Activated T-cell treated with anti-CD3 and anti-CD28 coated beads, Interleukin-2, amount 50 U/mL, for 24 hours (primary cell): ENCODE results near the gene AKAP8.

Experiments
- DNase-seq: peaks from one replicate; pipeline ENCODE4 v3.0.0-alpha.2; 2020
- H3K27ac Mint-ChIP-seq: 2 replicates; pipeline ENCODE4 v1.8.0; 2020; ENCODE audit warnings: mild to moderate bottlenecking, mixed read lengths
- H3K27me3 Mint-ChIP-seq: 2 replicates; pipeline ENCODE4 v1.8.0; 2020; ENCODE audit warnings: mixed read lengths
- H3K36me3 Mint-ChIP-seq: 2 replicates; pipeline ENCODE4 v1.8.0; 2020; ENCODE audit warnings: low read depth, mixed read lengths
- H3K4me1 Mint-ChIP-seq: 2 replicates; pipeline ENCODE4 v1.8.0; 2020; ENCODE audit warnings: low read depth, mixed read lengths
- H3K4me3 Mint-ChIP-seq: 2 replicates; pipeline ENCODE4 v1.8.0; 2020; ENCODE audit warnings: mild to moderate bottlenecking, moderate library complexity, mixed read lengths
- H3K9me3 Mint-ChIP-seq: 2 replicates; pipeline ENCODE4 v1.8.0; 2020; ENCODE audit warnings: mixed read lengths

The AKAP8 gene

GRCh38 chr19:15321739-15322138 is 57.8 kb downstream of the AKAP8 start:
- peak overlapping the region; percentile 85 for H3K27ac Mint-ChIP-seq

GRCh38 chr19:15320116-15320515 is 59.5 kb downstream of the AKAP8 start:
- Mint-ChIP-seq H3K9me3 (peaks cover 1% of the 10 kb centered on the region), H3K27me3 (no peaks in the 10 kb centered on the region), H3K36me3 (peaks cover 26% of the 10 kb centered on the region), H3K4me3 (no peak overlapping the region), H3K27ac (peak overlapping the region; percentile 83), H3K4me1 (peaks cover 87% of the 10 kb centered on the region)
- no peak for DNase-seq

More at GRCh38 chr19:15321739-15322138, 57.8 kb downstream of the AKAP8 start:
- Mint-ChIP-seq H3K4me3 (no peak overlapping the region), H3K36me3 (peaks cover 21% of the 10 kb centered on the region), H3K4me1 (peaks cover 88% of the 10 kb centered on the region), H3K9me3 (peaks cover 1% of the 10 kb centered on the region), H3K27me3 (no peaks in the 10 kb centered on the region)
- no peak for DNase-seq

GRCh38 chr19:15318241-15318691 is 61.3 kb downstream of the AKAP8 start:
- peak overlapping the region; percentile 83 for H3K27ac Mint-ChIP-seq
- H3K9me3 Mint-ChIP-seq, result peaks cover 1% of the 10 kb centered on the region
- peaks cover 85% of the 10 kb centered on the region for H3K4me1 Mint-ChIP-seq
- peak overlapping the region; percentile 10 for H3K4me3 Mint-ChIP-seq
- no peaks in the 10 kb centered on the region for H3K27me3 Mint-ChIP-seq
- no peak for DNase-seq
- peaks cover 35% of the 10 kb centered on the region for H3K36me3 Mint-ChIP-seq

GRCh38 chr19:15317392-15318071 is 62.1 kb downstream of the AKAP8 start:
- no peak for DNase-seq
- Mint-ChIP-seq H3K36me3 (peaks cover 33% of the 10 kb centered on the region), H3K9me3 (peaks cover 1% of the 10 kb centered on the region), H3K4me1 (peaks cover 87% of the 10 kb centered on the region), H3K4me3 (no peak overlapping the region), H3K27me3 (no peaks in the 10 kb centered on the region), H3K27ac (peak overlapping the region; percentile 83)

GRCh38 chr19:15316498-15316897 is 63.1 kb downstream of the AKAP8 start:
- H3K9me3 Mint-ChIP-seq, result no peaks in the 10 kb centered on the region
- peaks cover 36% of the 10 kb centered on the region for H3K36me3 Mint-ChIP-seq
- no peaks in the 10 kb centered on the region for H3K27me3 Mint-ChIP-seq
- no peak for DNase-seq
- H3K27ac Mint-ChIP-seq, result peak overlapping the region; percentile 83
- peaks cover 89% of the 10 kb centered on the region for H3K4me1 Mint-ChIP-seq
- peak overlapping the region; percentile 39 for H3K4me3 Mint-ChIP-seq

- H3K36me3 Mint-ChIP-seq, result peaks cover 35% of the 10 kb centered on the region
- DNase-seq, result no peak
- no peaks in the 10 kb centered on the region for H3K9me3 Mint-ChIP-seq
- no peaks in the 10 kb centered on the region for H3K27me3 Mint-ChIP-seq
- no peak overlapping the region for H3K4me3 Mint-ChIP-seq
- peaks cover 86% of the 10 kb centered on the region for H3K4me1 Mint-ChIP-seq
- peak overlapping the region; percentile 85 for H3K27ac Mint-ChIP-seq
These were observed 64.5 kb downstream of the AKAP8 start for GRCh38 chr19:15315101-15315500.

GRCh38 chr19:15313649-15314279 is 65.8 kb downstream of the AKAP8 start:
- H3K27ac Mint-ChIP-seq, result peak overlapping the region; percentile 85
- H3K4me1 Mint-ChIP-seq, result peaks cover 84% of the 10 kb centered on the region
- DNase-seq, result no peak
- H3K9me3 Mint-ChIP-seq, result no peaks in the 10 kb centered on the region
- H3K27me3 Mint-ChIP-seq, result no peaks in the 10 kb centered on the region
- peaks cover 37% of the 10 kb centered on the region for H3K36me3 Mint-ChIP-seq
- H3K4me3 Mint-ChIP-seq, result no peak overlapping the region

- Mint-ChIP-seq H3K4me3 (no peak overlapping the region), H3K27me3 (no peaks in the 10 kb centered on the region), H3K36me3 (peaks cover 20% of the 10 kb centered on the region), H3K9me3 (no peaks in the 10 kb centered on the region), H3K4me1 (peaks cover 80% of the 10 kb centered on the region), H3K27ac (peak overlapping the region; percentile 88)
- DNase-seq, result no peak
These were observed 72.4 kb downstream of the AKAP8 start for GRCh38 chr19:15307169-15307568.

GRCh38 chr19:15305582-15306334 is 73.8 kb downstream of the AKAP8 start:
- H3K27ac Mint-ChIP-seq, result peak overlapping the region; percentile 88
- H3K9me3 Mint-ChIP-seq, result no peaks in the 10 kb centered on the region
- H3K4me3 Mint-ChIP-seq, result no peak overlapping the region
- DNase-seq, result no peak
- peaks cover 18% of the 10 kb centered on the region for H3K36me3 Mint-ChIP-seq
- no peaks in the 10 kb centered on the region for H3K27me3 Mint-ChIP-seq
- H3K4me1 Mint-ChIP-seq, result peaks cover 82% of the 10 kb centered on the region

- Mint-ChIP-seq H3K36me3 (peaks cover 15% of the 10 kb centered on the region), H3K4me3 (peak overlapping the region; percentile 32), H3K4me1 (peaks cover 83% of the 10 kb centered on the region), H3K9me3 (no peaks in the 10 kb centered on the region), H3K27ac (peak overlapping the region; percentile 94), H3K27me3 (no peaks in the 10 kb centered on the region)
- DNase-seq, result peak; percentile 53
These were observed 75.4 kb downstream of the AKAP8 start for GRCh38 chr19:15304140-15304705.
